ENCODE data around the gene MARVELD3. TPM values are rescaled to one million over a fixed set of nuclear protein-coding genes. Genes with fewer than 3 reads are reported as not detected.
A peak's percentile ranks its signal among the peaks of the same experiment; 100 is the strongest.

MARVELD3 gene
- total RNA-seq, 1 experiment from 2014 or later, result 27.0 TPM

- no peak for TF ChIP-seq CTCF (conservative IDR thresholded peaks at IDR 0.05)
- Histone ChIP-seq H4K5ac (ENCODE audit: insufficient read length, low read depth, low read length) (no peak overlapping the region), H3K9ac (ENCODE audit: extremely low read depth, insufficient read length, low read length) (no peak overlapping the region), H4K91ac (ENCODE audit: insufficient read length, low read depth, low read length) (no peak overlapping the region), H3K4me1 (ENCODE audit: insufficient read depth, low read length) (peaks cover 3% of the 10 kb centered on the region; the same call in 1 of the 2 replicates), H3K56ac (ENCODE audit: insufficient read length, low read depth, low read length) (no peak overlapping the region), H3K18ac (ENCODE audit: insufficient read length, low read depth, low read length) (no peak overlapping the region), H4K8ac (replicated peaks; ENCODE audit: insufficient read length, low read depth, low read length) (no peak overlapping the region), H2BK5ac (ENCODE audit: insufficient read length, low read length) (no peak overlapping the region), H3K4ac (ENCODE audit: low read depth, low read length) (no peak overlapping the region), H2BK15ac (ENCODE audit: low read depth, low read length) (no peak overlapping the region), H3K79me1 (ENCODE audit: insufficient read depth, low read depth, low read length, poor library complexity, severe bottlenecking) (no peaks in the 10 kb centered on the region), H3K23me2 (ENCODE audit: insufficient read length, low read depth, low read length, poor library complexity, severe bottlenecking) (no peaks in the 10 kb centered on the region), H3K9me3 (ENCODE audit: control insufficient read depth, low read depth, low read length) (no peaks in the 10 kb centered on the region), H3K23ac (ENCODE audit: insufficient read length, low read depth, low read length) (no peak overlapping the region), H4K20me1 (ENCODE audit: control insufficient read depth, insufficient read depth, insufficient read length) (no peaks in the 10 kb centered on the region), H3K27me3 (ENCODE audit: insufficient read depth, low read length) (no peaks in the 10 kb centered on the region), H2BK20ac (ENCODE audit: low read depth, low read length, poor library complexity, severe bottlenecking) (no peak overlapping the region), H2BK12ac (ENCODE audit: insufficient read length, low read depth, low read length) (no peak overlapping the region), H2BK120ac (ENCODE audit: low read depth, low read length, poor library complexity, severe bottlenecking) (no peak overlapping the region), H3K27ac (ENCODE audit: insufficient read length, low read depth, low read length) (no peak overlapping the region), H3K79me2 (ENCODE audit: insufficient read depth, low read length) (no peaks in the 10 kb centered on the region), H3K4me2 (ENCODE audit: insufficient read depth, insufficient read length, low read length) (no peak overlapping the region), H3T11ph (ENCODE audit: low read length) (no peak overlapping the region), H3K14ac (ENCODE audit: insufficient read depth, low read length) (no peak overlapping the region), H2AK5ac (ENCODE audit: insufficient read length, low read length) (no peak overlapping the region), H2AFZ (ENCODE audit: low read length) (no peak overlapping the region)
- Mint-ChIP-seq H3K36me3 (ENCODE audit: insufficient read depth in 1 of 3, low read depth in 3 of 3) (peaks cover 10 to 40% (median 38%) of the 10 kb centered on the region in 3 experiments; a peak in 6 of 7 replicates), H3K9me3 (no peaks in the 10 kb centered on the region), H3K27me3 (ENCODE audit: low read depth) (no peaks in the 10 kb centered on the region; the same call in 1 of the 2 replicates), H3K4me1 (peaks cover 16% of the 10 kb centered on the region in 2 experiments), H3K4me3 (0 out of 5 replicates have a peak overlapping the region, but pooled peaks of 1 of the 2 experiments have one; percentile 10), H3K27ac (peak overlapping the region; percentile 46 to 71 (median 61); a peak in 5 of 7 replicates)
- no peak for DNase-seq
- no CpG with 5 or more reads among the region's 5 CpGs for WGBS (ENCODE audit: extremely low coverage, insufficient read length, low lambda C conversion rate)
Observed at GRCh38 chr16:71628810-71629209, 2.8 kb downstream of the MARVELD3 start.

Measured in H9 (cell line).